Dedifferentiated amniotic fluid mesenchymal stem cell (primary cell): ENCODE measurements around the gene ERMP1.
"Not testable (repeated sequence)": the region's sequence is repeated elsewhere in the genome, so short reads cannot be mapped to it uniquely, and the experiment has no call there.

Experiments used
- DNase-seq: peaks from one replicate; pipeline ENCODE4 v3.0.0-alpha.2; 2016; ENCODE audit errors: extremely low spot score

Gene ERMP1

GRCh38 chr9:5783982-5784381 is 48.9 kb downstream of the ERMP1 start:
- DNase-seq: no peak

GRCh38 chr9:5783420-5783819 is 49.5 kb downstream of the ERMP1 start:
- not testable (repeated sequence) for DNase-seq

- not testable (repeated sequence) for DNase-seq
These were observed 53.2 kb downstream of the ERMP1 start for GRCh38 chr9:5779705-5780218.

- no peak for DNase-seq
These were observed 54.1 kb downstream of the ERMP1 start for GRCh38 chr9:5778805-5779204.

GRCh38 chr9:5773324-5773999 is 59.5 kb downstream of the ERMP1 start:
- no peak for DNase-seq

- DNase-seq: no peak
These were observed 64.7 kb downstream of the ERMP1 start for GRCh38 chr9:5767968-5768932.

GRCh38 chr9:5764130-5764868 is 68.6 kb downstream of the ERMP1 start:
- no peak for DNase-seq

GRCh38 chr9:5762421-5762820 is 70.5 kb downstream of the ERMP1 start:
- DNase-seq: no peak

- no peak for DNase-seq
These were observed 72.6 kb downstream of the ERMP1 start for GRCh38 chr9:5760338-5760737.

GRCh38 chr9:5756633-5757032 is 76.3 kb downstream of the ERMP1 start:
- no peak for DNase-seq

GRCh38 chr9:5750569-5750968 is 82.3 kb downstream of the ERMP1 start:
- no peak for DNase-seq

GRCh38 chr9:5749306-5749705 is 83.6 kb downstream of the ERMP1 start:
- no peak for DNase-seq

- no peak for DNase-seq
These were observed 84.5 kb downstream of the ERMP1 start for GRCh38 chr9:5748438-5748837.

- DNase-seq: no peak
These were observed 89.8 kb downstream of the ERMP1 start for GRCh38 chr9:5743109-5743508.

- DNase-seq: no peak
These were observed 96.2 kb downstream of the ERMP1 start for GRCh38 chr9:5736563-5737346.

GRCh38 chr9:5735072-5735471 is 97.8 kb downstream of the ERMP1 start:
- no peak for DNase-seq
